Adrenal gland (tissue), 19 donors: ENCODE measurements around the gene ACOX1. TPM values are rescaled to one million over a fixed set of nuclear protein-coding genes. Genes with fewer than 3 reads are reported as not detected.

Source experiments
- DNase-seq, 7 donors: peaks; one replicate each; pipeline ENCODE4 v3.0.0-alpha.2; 2019 to 2020
- H3K27ac ChIP-seq, 5 donors: fragments of 200-600 bp; sonication (generic) in 4 of 5; 1 replicate in 3 of 5; 2 replicates in 2 of 5; pipeline versions ENCODE4 v1.5.1 to v1.8.0; 2016 to 2020; ENCODE audit warnings: mild to moderate bottlenecking in 1 of 5
- H3K27me3 ChIP-seq: fragments of 200-600 bp; 2 replicates; pipeline ENCODE4 v1.8.0; 2021
- H3K36me3 ChIP-seq, 2 donors: fragments of 200-600 bp; replicated peaks in 1 of 2; 1 replicate in 1 of 2; 2 replicates in 1 of 2; pipeline versions ENCODE4 v1.5.1 to v1.8.0; 2018 to 2022
- H3K4me1 ChIP-seq, 2 donors: fragments of 200-600 bp; replicated peaks in 1 of 2; 1 replicate in 1 of 2; 2 replicates in 1 of 2; pipeline versions ENCODE4 v1.5.1 to v1.8.0; 2018 to 2021
- H3K4me3 ChIP-seq, 4 donors: fragments of 200-600 bp; sonication (generic) in 3 of 4; one replicate each; pipeline ENCODE4 v1.5.1; 2016 to 2018
- H3K9me3 ChIP-seq, 3 donors: fragments of 200-600 bp; sonication (generic) in 1 of 3; replicated peaks in 1 of 3; 1 replicate in 2 of 3; 2 replicates in 1 of 3; pipeline versions ENCODE4 v1.5.1 to v1.8.0; 2016 to 2021
- POLR2A ChIP-seq, 2 donors: fragments of 450-650 bp; IDR thresholded peaks; one replicate each; pipeline ENCODE4 v1.6.1; 2017; ENCODE audit warnings: antibody characterized with exemption in 2 of 2, mild to moderate bottlenecking in 2 of 2, moderate library complexity in 1 of 2
- WGBS, 4 donors: extraction: QIAGEN DNeasy Blood & Tissue Kit in 2 of 4; methylation state at CpG; one replicate each; pipeline versions ENCODE4 v1.1.5 to v1.1.7; 2013 to 2017; 5-methylcytosine and 5-hydroxymethylcytosine counted together
- intact Hi-C, 2 donors: fragments of 100-400 bp; cut with DNase I; formaldehyde crosslinking; loops; one replicate each; pipeline versions ENCODE4 v1.14.1 to v1.15.0; 2022 to 2023
- long read RNA-seq, 10 donors: library from polyadenylated mRNA in 3 of 10; unstranded in 2 of 10; stranded (forward) in 1 of 10; transcript quantifications; one replicate each; pipeline ENCODE4 v2.0.0 and lab custom pipeline, GENCODE V29; 2021 to 2026
- polyA plus RNA-seq, 3 donors: library from polyadenylated mRNA; stranded (reverse); fragments of 200-250 nt in 2 of 3; fragments of 350-450 nt in 1 of 3; fragmentation: Illumina TruSeq in 1 of 3; extraction: RNeasy Lipid Tissue Mini Kit (QIAGEN cat#74804) in 1 of 3; gene quantifications; one replicate each; pipeline ENCODE4 v1.2.3, GENCODE V29; 2013 to 2014
- total RNA-seq, 9 donors: library from RNA; depleted of rRNA in 4 of 9; stranded (reverse); fragments of >200 nt in 4 of 9; fragments of 120-200 nt in 1 of 9; fragmentation: NEBNext Ultra II Directional in 1 of 9; extraction: Animal tissue kit (Norgen Biotek cat#: 25700) in 1 of 9; gene quantifications; one replicate each; pipeline versions ENCODE4 v1.1.0 to v1.2.4, GENCODE V29; 2013 to 2023
- TF ChIP-seq, protein P1 (sequence below), 6 experiments: fragments of 450-650 bp in 4 of 6; fragments of 200-600 bp in 2 of 6; sonication (generic) in 1 of 6; IDR thresholded peaks; 1 replicate in 5 of 6; 2 replicates in 1 of 6; pipeline versions ENCODE4 v1.5.1 to v1.8.0; 2016 to 2021; ENCODE audit warnings: antibody characterized with exemption in 6 of 6, mild to moderate bottlenecking in 2 of 6, moderate library complexity in 1 of 6
- donor health status: healthy with polysubstance abuse.
- donor health status: Bipolar disorder and iron deficiency.
- donor health status: DM: yes; HTN: yes; CAD: no.
- donor health status: DM: no; HTN: no; CAD: no.
- donor health status: DM: no; HTN: no; CAD: no.
- donor health status: DM: yes; HTN: yes; CAD: no.

ACOX1 gene
- total RNA-seq = 100 to 1,000 TPM in 2 of 9 donors, 10 to 100 TPM in 7; 60.3 to 109 (median 81.6) TPM
- 10 to 100 TPM; 28.9 to 40.3 (median 35.3) TPM for polyA plus RNA-seq
- long read RNA-seq, donor 1, full-length matches to known transcripts = 3 of 9 reads
- long read RNA-seq, donor 1, partial matches to known transcripts = 6 of 9 reads
- long read RNA-seq, donor 1, other reads (novel, unspliced or antisense) = 0 of 9 reads
- long read RNA-seq, donor 2, partial matches to known transcripts = 0 of 1 reads
- long read RNA-seq, donor 2, other reads (novel, unspliced or antisense) = 0 of 1 reads
- long read RNA-seq, donor 3, partial matches to known transcripts = 11 of 14 reads
- long read RNA-seq, donor 3, other reads (novel, unspliced or antisense) = 0 of 14 reads
- long read RNA-seq, donor 4, full-length matches to known transcripts = 14 of 29 reads
- long read RNA-seq, donor 4, partial matches to known transcripts = 4 of 29 reads
- long read RNA-seq, donor 4, other reads (novel, unspliced or antisense) = 11 of 29 reads
- long read RNA-seq, donor 5, full-length matches to known transcripts = 77 of 90 reads
- long read RNA-seq, donor 5, partial matches to known transcripts = 1 of 90 reads
- long read RNA-seq, donor 5, other reads (novel, unspliced or antisense) = 12 of 90 reads
- long read RNA-seq, donor 6, full-length matches to known transcripts = 5 of 11 reads
- long read RNA-seq, donor 6, partial matches to known transcripts = 2 of 11 reads
- long read RNA-seq, donor 6, other reads (novel, unspliced or antisense) = 4 of 11 reads
- long read RNA-seq, donor 7 = 0 reads
- long read RNA-seq, donor 8, full-length matches to known transcripts = 5 of 10 reads
- long read RNA-seq, donor 8, partial matches to known transcripts = 5 of 10 reads
- long read RNA-seq, donor 8, other reads (novel, unspliced or antisense) = 0 of 10 reads
- long read RNA-seq, donor 9, full-length matches to known transcripts = 4 of 46 reads
- long read RNA-seq, donor 9, partial matches to known transcripts = 21 of 46 reads
- long read RNA-seq, donor 9, other reads (novel, unspliced or antisense) = 21 of 46 reads
- long read RNA-seq, donor 10, full-length matches to known transcripts = 1 of 10 reads
- long read RNA-seq, donor 10, partial matches to known transcripts = 9 of 10 reads
- long read RNA-seq, donor 10, other reads (novel, unspliced or antisense) = 0 of 10 reads

DNA sequence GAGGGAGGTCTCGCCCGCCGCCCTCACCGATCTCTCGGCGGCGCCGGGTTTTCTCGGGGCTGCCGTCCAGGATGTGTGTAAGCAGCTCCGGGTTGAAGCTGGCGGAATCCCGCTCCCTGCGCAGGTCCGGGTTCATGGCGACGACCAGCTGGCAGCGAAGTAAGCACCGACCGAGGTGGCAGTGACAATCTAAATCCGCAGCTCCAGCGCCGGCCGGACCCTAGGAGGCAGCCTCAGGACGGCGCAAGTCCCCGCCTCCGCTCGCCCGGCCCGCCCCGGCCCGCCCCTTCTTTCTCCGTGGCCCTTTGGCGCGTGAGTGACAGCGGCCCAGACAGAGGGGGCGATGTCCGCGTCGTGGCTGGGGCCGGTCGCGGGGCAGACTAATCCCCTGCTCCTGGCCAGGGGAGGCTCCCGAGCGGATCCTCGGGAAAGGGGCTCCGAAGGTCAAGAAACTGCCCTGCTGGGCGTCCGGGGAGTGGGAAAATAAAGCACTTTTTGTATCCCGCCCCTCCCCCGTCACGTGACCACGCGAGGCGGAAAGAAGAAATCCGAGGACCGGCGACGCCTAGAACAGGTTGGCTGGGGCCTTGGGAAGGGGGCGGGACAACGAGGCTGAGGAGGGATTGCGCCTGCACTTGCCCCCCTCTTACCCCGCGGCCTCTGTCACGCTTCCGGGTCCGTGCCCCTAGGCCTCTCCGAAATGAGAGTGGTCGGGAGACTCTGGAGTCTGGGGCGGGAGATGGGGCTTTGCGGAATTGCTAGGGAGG, at the start of gene ACOX1, which contains the start of gene TEN1:
Gene ACOX1, minus strand, starts transcription at position 229 of the 767 bp plus-strand sequence. Its CDS starts 93 bp downstream, at position 136.
Gene TEN1, plus strand, starts transcription at position 303 of the 767 bp plus-strand sequence. CDS start 6,953 bp downstream, outside the sequence.
- peak within 1 kb of the TSS; percentile 89 to 99 (median 97) for H3K27ac ChIP-seq
- intact Hi-C loops = no loop called here
- H3K27me3 ChIP-seq = no peaks in the 10 kb centered on the region
- DNase-seq = peak; percentile 97 to 99 (median 99)
- peak within 1 kb of the TSS; percentile 72 to 96 (median 86) for H3K4me3 ChIP-seq
- H3K4me1 ChIP-seq = peaks cover 41 to 77% of the 10 kb centered on the region in 2 donors
- 0 to 3% (median 0%) methylated on average over 1 to 72 of the region's 72 CpGs for WGBS, 4 donors
- no peaks in the 10 kb centered on the region for H3K36me3 ChIP-seq
- H3K9me3 ChIP-seq = no peaks in the 10 kb centered on the region
- TF ChIP-seq POLR2A (IDR thresholded peaks at IDR 0.05) = peak; percentile 90 to 94
- TF ChIP-seq, protein P1, sequence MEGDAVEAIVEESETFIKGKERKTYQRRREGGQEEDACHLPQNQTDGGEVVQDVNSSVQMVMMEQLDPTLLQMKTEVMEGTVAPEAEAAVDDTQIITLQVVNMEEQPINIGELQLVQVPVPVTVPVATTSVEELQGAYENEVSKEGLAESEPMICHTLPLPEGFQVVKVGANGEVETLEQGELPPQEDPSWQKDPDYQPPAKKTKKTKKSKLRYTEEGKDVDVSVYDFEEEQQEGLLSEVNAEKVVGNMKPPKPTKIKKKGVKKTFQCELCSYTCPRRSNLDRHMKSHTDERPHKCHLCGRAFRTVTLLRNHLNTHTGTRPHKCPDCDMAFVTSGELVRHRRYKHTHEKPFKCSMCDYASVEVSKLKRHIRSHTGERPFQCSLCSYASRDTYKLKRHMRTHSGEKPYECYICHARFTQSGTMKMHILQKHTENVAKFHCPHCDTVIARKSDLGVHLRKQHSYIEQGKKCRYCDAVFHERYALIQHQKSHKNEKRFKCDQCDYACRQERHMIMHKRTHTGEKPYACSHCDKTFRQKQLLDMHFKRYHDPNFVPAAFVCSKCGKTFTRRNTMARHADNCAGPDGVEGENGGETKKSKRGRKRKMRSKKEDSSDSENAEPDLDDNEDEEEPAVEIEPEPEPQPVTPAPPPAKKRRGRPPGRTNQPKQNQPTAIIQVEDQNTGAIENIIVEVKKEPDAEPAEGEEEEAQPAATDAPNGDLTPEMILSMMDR (IDR thresholded peaks at IDR 0.05) = peak in 5 of 6 experiments; percentile 26 to 59 (median 51)

DNA sequence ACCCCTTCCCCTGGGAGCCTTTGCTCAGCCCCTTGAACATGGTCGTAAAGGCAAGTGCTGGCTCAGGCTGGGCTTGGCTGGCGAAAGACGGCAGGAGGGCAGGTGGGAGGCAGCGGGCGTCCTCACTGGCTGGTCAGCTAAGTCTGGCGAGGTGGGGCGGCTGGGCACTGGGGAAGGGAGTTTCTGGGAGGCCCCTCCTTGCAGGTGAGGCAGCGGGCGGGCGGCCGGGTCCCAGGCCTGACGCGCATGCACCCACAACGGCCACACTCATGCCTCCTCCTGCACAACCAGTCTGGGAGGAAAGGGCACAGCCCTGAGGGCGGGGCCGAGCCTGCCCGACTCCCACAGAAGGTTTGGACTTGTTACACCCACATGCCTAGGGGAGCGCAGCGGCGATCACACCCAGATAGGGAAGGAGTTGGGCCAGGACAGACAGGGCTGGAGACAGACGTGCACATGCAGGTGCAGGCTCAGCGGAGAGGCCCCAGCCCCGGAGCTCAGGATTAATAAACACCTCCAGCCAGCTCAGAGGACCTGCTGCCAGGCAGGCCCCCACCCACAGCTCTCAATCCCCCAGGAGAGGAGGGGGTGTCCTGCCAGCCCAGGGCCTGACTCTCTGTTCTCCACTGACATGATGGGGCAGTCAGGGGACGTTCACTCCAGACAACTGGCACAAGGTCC, 48.3 kb upstream of the ACOX1 start, which contains the start of gene EVPL:
Gene EVPL, minus strand, starts transcription at position 148 of the 681 bp plus-strand sequence. Its CDS starts 108 bp downstream, at position 40.
- no peak within 1 kb of the TSS for H3K27ac ChIP-seq
- no peaks in the 10 kb centered on the region for H3K9me3 ChIP-seq
- TF ChIP-seq POLR2A (IDR thresholded peaks at IDR 0.05) = no peak
- TF ChIP-seq, protein P1 (IDR thresholded peaks at IDR 0.05) = no peak
- no peaks in the 10 kb centered on the region for H3K36me3 ChIP-seq
- peaks cover under 1 to 11% of the 10 kb centered on the region in 2 donors for H3K4me1 ChIP-seq
- no peak for DNase-seq
- intact Hi-C loops = no loop called here
- H3K4me3 ChIP-seq = no peak within 1 kb of the TSS
- no peaks in the 10 kb centered on the region for H3K27me3 ChIP-seq
- WGBS, 4 donors = 80 to 90% (median 86%) methylated on average over 7 to 24 of the region's 24 CpGs

DNA sequence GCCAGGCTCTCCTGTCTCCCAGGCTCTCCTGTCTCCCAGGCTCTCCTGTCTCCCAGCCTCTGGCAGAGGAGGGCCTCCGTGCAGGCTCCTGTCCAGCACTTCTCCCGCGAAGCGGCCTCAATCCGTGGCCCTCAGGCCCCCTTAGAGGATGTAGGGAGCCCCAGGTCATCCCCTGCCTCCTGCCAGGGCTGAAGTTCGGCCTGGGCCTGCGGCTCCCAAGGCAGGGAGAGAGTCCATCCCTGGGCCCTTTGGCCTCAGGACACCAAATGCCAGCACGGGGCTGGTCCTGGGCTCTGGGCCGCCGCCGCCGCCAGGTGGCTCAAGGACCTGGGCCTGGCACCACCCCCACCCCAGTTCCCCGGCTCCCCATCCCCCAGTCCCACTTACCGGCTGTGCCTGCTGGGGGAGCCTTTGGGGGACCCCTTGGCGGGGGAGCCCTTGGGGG, 47.8 kb upstream of the ACOX1 start:
- no peak overlapping the region for H3K4me3 ChIP-seq
- intact Hi-C loops = no loop called here
- 73 to 82% (median 80%) methylated on average over 6 to 15 of the region's 15 CpGs for WGBS, 4 donors

More for the DNA sequence above, 47.8 kb upstream of the ACOX1 start:
- Histone ChIP-seq H3K4me1 (peaks cover 0 to 9% of the 10 kb centered on the region in 2 donors), H3K9me3 (no peaks in the 10 kb centered on the region), H3K36me3 (no peaks in the 10 kb centered on the region), H3K27me3 (no peaks in the 10 kb centered on the region), H3K27ac (no peak overlapping the region)
- no peak for TF ChIP-seq POLR2A (IDR thresholded peaks at IDR 0.05)
- TF ChIP-seq, protein P1 (IDR thresholded peaks at IDR 0.05) = no peak
- no peak for DNase-seq
